Activated T-helper 9 cell treated with anti-CD3 and anti-CD28 coated beads, Interleukin-2, amount 50 U/mL, for 16 hours (primary cell): ENCODE results near the gene ASCC1.
"Not testable (repeated sequence)": the region's sequence is repeated elsewhere in the genome, so short reads cannot be mapped to it uniquely, and the experiment has no call there.

Experiments
- DNase-seq: peaks from one replicate; pipeline ENCODE4 v3.0.0-alpha.2; 2020; ENCODE audit warnings: low read depth

The ASCC1 gene

GRCh38 chr10:72219235-72219814, 3.2 kb upstream of the ASCC1 start:
- no peak for DNase-seq

DNA sequence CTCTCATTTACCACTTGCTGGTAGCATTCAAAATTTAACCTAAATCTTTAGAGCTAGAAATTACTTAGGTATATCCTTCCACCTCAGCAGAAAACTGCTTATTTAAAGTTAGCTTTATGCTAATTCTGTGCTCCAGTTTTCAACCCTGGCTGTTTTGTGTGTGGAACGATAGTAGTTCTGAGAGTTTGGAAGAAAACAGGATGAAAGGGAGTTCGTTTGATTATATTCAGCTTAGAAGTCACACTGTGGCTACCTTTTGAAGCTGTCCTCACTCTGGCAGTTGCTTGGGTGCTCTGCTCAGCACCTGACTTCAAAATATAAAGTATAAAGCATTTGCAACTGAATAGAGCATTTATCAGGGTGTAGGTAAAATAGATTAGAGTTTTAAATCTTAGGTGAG, 2.6 kb upstream of the ASCC1 start:
- no peak for DNase-seq

DNA sequence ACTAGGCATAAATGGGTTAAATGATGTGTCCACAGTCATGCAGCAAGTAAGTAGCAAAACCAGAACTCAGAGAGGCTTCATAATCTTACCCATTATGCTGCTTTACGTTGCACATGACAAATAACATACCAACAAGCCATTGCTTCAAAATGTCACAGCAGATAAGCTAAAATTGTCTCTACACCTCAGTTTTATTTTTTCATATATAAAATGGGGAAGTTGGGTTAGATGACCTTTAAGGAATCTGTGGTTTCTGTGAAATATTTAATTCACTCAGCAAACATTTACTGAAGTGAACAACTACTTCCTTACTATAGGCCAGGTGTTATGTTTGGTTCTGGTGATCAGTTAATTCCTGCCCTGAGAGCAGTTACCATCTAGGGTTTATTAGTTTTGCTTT, 2.2 kb upstream of the ASCC1 start:
- no peak for DNase-seq

DNA sequence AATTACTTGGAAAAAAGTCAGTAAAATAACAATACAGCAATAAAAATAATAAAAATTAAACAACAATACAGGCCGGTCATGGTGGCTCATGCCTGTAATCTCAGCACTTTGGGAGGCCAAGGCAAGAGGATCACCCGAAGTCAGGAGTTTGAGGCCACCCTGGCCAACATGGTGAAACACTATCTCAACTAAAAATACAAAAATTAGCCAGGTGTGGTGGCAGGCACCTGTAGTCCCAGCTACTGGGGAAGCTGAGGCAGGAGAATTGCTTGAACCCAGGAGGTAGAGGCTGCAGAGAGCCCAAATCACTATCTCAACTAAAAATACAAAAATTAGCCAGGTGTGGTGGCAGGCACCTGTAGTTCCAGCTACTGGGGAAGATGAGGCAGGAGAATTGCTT, 4.2 kb downstream of the ASCC1 start:
- not testable (repeated sequence) for DNase-seq

- not testable (repeated sequence) for DNase-seq
These were observed 4.7 kb downstream of the ASCC1 start for GRCh38 chr10:72211381-72211780.

DNA sequence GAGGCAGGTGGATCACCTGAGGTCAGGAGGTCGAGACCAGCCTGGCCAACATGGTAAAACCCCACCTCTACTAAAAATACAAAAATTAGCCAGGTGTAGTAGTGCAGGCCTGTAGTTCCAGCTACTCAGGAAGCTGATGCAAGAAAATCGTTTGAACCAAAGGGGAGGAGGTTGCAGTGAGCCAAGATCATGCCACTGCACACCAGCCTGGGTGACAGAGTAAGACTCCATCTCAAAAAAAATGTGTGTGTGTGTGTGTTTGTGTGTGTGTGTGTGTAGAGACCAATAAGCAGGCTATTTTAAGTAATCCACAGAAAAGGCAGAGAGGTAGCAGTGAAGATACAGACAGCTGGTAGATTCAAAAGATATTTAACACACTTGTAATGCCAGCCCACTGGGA, 7.5 kb downstream of the ASCC1 start:
- not testable (repeated sequence) for DNase-seq

DNA sequence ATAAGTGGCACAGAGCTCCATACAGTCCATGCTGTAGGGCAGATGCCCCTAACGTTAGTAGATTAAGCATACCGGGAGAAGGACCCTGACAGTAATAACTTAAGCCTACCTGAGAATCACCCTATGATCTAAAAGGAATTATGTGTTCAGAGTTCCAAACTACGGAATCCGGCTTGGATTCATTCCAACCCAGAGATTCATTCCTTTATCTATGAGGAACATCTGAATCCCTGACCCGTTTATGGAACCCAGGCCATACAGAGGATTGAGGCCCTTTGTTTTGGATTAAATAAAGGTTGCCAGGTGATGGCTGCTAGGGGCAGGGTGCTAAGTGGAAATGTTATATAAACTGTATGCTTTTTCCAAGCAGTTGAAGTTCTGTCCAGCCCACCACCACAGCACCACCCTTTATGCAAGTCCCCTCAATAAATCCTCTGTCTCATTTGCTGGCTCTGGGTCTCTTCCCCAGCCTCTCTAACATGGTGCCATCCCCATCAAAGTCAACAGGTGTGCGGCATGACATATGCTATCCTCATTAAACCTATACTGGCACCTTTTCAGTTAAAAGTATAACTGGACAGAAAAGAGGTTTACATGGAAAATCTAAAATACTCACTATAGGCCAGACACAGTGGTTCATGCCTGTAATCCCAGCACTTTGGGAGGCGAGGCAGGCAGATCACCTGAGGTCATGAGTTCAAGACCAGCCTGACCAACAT, 9.4 kb downstream of the ASCC1 start:
- DNase-seq, result no peak

DNA sequence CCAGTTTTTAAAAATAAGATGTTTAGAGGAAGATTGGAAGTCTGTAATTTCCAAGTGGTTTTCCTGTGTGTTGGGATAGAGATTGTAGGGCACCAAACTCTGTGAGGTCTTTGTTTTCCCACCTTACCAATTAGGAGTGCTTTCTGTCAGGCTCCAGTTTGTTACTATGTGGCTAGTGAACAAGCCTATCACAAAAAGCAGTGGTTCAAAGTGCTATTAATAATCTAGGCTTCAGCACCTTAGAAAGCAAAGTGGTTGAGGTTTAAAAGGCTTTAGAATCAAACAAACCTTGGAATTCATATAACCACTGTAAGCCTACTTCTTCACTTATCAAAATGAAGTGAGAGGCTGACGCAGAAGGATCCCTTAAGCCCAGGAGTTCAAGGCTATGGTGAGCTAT, 11.4 kb downstream of the ASCC1 start:
- DNase-seq, result no peak

GRCh38 chr10:72204296-72204695, 11.8 kb downstream of the ASCC1 start:
- no peak for DNase-seq

DNA sequence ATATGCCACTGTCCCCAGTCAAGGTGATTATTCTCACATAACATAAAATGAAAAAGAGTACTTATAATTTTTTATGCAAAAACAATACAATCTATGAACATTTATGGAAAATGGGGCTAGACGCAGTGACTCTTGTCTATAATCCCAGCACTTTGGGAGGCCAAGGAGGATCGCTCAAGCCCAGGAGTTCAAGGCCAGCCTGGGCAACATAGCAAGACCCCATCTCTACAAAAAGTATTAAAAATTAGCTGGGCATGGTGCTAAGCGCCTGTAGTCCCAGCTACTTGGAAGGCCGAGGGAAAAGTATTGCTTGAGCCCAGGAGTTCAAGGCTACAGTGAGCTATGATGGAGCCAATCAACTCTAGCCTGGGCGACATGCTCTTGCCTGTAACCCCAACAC, 14.8 kb downstream of the ASCC1 start:
- DNase-seq, result no peak

GRCh38 chr10:72200883-72201282, 15.2 kb downstream of the ASCC1 start:
- no peak for DNase-seq

DNA sequence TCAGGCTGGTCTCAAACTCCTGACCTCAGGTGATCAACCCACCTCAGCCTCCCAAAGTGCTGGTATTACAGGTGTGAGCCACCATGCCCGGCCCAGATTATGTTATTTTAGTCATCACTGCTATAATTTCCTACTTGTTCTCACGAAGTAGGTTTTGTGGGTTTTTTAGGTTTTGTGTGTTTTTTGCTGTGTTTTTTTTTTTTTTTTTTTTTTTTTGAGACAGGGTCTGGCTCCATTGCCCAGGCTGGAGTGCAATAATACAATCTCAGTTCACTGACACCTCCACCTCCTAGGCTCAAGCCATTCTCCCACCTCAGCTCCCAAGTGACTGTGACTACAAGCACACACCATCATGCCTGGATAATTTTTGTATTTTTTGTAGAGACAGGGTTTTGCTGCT, 21.1 kb downstream of the ASCC1 start:
- DNase-seq, result no peak

DNA sequence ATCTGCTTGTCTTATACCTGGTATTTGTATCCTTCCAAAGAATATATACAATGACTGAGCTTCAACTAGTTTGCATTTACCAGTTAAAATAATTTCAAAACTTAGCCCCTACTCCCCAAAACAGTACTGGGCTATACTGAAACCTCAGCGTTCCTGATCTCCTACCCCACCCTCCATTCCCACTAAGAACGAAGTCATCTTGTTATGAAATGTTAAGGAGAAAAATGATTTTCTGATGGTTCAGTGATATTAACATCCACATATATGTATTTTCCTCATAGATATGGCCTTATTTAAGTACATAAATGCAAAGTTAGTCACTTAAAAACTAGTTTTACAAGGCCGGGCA, 29.1 kb downstream of the ASCC1 start:
- DNase-seq, result no peak

DNA sequence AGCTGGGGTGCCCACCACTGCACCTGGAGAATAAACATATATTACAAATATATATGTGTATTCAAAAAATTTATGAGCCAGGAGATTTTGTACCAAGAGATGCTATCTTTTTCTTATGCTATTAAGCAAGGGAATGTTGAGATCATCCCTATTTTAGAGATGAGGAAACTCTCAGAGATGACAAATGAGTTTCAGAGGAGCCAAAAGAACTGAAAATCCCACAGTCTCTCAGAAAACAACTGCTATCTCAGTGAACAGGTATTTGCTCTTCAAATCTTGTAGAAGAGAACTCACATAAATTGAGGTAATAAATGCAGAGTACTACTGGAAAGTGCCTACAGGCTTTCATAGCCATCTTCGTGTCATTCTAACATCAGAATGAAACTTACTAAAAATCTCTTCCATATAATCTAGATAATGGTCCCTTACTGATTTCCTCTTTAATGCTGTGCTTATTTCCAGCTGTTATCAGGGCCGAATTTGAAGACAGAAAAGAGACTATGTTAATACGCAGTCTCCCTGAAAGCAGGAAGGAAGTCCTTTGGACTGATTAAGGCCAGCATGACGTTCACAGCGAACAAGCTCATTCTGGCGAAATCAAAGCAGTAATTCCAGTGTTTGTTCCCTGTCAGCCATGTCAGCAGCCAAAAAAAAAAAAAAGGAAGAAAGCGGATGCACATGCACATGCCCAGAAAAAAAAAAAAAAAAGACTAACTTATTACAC, 29.7 kb downstream of the ASCC1 start:
- DNase-seq, result no peak

GRCh38 chr10:72184156-72184555, 31.9 kb downstream of the ASCC1 start:
- DNase-seq, result no peak

GRCh38 chr10:72177454-72177853, 38.6 kb downstream of the ASCC1 start:
- DNase-seq, result no peak

DNA sequence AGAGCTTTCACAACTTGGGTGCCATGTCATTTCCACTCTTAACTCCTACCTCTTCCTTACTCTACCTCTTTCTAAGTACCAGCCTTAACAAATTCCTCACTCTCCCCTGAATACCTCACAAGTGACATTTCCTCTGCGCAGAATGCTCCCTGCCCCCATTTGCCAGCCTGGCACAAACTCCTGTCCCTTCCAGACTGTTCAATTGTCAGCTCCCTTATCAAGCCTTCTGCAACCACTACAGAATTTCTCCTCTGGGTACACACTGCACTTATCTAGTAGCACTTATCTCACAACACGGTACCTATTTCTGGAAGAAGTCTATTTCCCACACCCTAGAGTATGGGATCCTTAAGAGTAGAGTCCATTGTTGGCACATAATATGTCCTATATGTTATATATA, 39.4 kb downstream of the ASCC1 start:
- no peak for DNase-seq

- DNase-seq, result no peak
These were observed 40.9 kb downstream of the ASCC1 start for GRCh38 chr10:72175149-72175548.

GRCh38 chr10:72174297-72174662, 41.8 kb downstream of the ASCC1 start:
- no peak for DNase-seq

DNA sequence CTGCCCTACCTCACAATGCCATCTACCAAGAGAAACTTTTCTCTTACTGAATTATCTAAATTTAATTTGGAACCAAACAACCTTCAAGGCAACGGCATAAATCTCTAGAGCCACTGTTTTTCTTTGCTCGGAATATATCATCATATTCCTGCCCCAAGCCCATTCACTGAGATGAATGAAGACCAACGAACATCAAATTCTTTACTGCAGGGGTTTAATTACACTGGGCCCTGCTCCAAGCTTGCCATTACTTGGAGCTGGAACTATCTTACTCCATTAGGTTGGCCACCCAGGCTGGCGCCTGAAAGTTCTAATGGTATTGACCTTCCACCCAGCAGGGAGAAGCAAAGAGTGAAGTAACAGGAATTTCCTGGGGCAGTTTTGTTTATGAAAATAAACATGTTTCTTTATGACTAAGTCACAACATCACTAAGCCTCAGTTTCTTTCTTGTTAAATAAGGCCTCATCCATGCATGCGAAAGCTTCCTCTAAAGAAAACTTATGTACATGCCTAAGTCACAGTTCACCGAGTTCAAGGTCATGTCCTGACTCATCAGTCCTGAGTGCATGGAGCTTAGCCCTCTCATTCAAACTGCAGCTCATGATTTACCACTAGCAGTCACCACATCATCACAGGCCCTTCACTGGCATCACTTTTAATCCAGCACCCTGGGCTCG, 42.3 kb downstream of the ASCC1 start:
- no peak for DNase-seq

- DNase-seq, result no peak
These were observed 42.8 kb downstream of the ASCC1 start for GRCh38 chr10:72173262-72173618.

DNA sequence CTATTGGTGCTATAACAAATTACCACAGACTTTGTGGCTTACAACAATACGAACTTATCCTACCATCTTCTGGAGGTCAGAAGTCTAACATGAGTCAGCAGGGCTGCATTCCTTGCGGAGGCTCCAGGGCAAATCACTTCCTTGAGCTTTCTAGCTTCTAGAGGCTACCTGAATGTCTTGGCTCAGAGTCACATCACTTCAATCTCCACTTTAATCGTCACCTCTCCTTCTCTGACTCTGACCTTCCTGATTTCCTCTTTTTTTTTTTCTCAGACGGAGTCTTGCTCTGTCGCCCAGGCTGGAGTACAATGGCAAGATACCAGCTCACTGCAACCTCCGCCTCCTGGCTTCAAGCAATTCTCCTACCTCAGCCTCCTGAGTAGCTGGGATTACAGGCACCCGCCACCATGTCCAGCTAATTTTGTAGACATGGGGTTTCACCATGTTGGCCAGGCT, 44.9 kb downstream of the ASCC1 start:
- DNase-seq, result no peak

GRCh38 chr10:72170733-72171132, 45.3 kb downstream of the ASCC1 start:
- DNase-seq, result no peak
